GM19463 (cell line): Measurements from ENCODE around the gene UPF2.

Experiments
- ATAC-seq: cut with Tn5 transposase; IDR thresholded peaks from one replicate; pipeline ENCODE4 v1.9.1; 2021; ENCODE audit warnings: mild to moderate bottlenecking, moderate library complexity; ENCODE audit not compliant: unreplicated experiment

The UPF2 gene

DNA sequence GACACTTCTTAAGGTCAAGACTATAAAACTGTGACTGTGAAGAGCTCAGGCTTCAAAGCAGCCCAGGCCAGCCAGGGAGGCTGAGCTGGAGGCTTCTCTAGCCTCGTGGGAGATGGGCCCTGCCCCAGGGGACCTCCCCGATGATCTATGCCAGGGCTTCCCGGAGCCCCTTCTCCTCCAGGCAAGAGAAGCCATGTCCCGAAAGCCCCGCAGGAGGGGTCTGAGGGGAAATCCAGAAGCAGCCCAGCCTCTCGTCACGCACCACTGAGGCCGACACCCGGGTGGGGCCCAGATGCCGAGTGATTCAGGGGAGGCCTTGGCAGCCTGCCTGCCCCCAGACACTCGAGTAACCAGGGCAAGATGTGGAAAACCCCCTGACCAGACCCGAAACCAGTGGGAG lies 155.8 kb downstream of the UPF2 start:
- peak; percentile 79 for ATAC-seq

DNA sequence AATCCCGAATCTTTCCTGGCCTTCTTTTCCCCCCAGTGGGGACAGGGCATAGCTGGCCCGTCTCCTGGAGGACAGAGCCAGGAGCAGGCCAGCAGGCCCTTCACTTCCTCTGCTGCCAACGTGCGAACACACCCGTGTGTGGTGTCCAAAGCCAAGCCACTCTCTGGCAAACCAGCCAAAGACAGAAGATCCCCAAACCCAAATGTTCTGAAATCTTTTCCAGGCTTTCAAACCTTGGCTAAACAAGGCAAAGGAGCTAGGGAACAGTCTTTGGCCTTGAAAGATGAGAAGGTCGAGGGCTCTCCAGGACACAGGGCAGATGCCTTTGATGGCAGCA lies 156.5 kb downstream of the UPF2 start:
- ATAC-seq, result no peak

DNA sequence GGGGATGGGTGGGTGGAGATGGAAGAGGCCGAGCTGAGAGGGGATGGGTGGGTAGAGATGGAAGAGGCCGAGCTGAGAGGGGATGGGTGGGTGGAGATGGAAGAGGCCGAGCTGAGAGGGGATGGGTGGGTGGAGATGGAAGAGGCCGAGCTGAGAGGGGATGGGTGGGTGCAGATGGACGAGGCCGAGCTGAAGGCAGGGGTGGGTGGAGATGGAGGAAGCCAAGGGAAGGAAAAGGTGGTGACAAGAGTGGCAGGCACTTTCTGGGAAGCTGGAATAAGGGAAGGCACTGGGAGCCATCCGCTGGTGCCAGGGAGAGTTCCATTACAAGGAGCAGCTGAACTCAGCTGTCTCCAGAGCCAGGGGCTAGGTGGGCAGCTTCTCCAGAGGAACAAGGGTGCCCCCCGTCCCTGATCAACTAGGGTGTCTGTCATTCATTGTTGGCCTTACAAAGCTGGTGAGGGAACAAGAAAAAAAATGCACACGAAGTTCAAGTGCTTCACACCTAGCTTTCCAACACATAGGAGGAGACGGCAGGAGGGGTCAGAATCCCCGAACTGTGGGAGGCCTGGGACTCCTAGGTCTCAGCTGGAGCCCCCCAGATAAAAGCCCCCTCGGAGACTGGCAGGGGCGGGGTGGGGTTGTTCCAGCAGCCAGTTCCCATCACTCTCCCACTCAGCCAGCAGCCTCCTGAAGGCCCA lies 157.0 kb downstream of the UPF2 start:
- ATAC-seq, result no peak

- ATAC-seq, result no peak
Measured at GRCh38 chr10:11884706-11885423, 157.7 kb downstream of the UPF2 start.

DNA sequence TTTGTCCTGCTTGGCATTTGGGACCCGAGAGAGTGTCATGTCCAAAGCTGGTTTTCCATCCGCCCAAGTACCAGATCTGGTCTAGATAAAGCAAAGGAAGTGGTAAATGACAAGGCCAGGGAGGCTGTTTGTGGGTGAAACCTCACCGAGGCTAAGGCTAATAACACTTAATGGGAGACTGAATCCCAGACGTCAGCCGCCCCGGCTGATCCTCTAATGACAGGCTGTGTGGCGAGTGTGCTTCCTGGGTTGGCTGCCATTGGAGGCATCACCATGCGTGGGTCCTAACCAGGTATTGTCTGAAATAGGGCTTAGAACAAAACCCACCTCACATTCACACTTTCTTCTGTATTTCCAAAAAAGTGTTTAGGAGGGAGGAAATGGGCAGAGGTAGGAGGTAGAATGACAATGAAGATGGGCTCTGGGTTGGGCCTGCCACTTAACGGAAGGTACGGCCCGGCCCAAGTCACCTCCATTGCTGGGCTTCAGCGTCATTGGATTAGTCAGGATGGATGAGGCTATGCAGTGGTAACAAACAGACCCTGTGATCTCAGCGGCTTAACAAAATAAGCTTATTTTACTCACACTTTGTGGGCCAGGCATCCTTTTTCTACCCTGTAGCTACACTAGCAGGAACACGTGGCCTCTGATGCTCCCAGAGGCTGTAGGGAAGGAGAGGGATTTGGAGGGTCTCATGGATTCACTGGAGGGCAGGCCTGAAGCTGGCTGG lies 159.8 kb downstream of the UPF2 start:
- ATAC-seq, result no peak

DNA sequence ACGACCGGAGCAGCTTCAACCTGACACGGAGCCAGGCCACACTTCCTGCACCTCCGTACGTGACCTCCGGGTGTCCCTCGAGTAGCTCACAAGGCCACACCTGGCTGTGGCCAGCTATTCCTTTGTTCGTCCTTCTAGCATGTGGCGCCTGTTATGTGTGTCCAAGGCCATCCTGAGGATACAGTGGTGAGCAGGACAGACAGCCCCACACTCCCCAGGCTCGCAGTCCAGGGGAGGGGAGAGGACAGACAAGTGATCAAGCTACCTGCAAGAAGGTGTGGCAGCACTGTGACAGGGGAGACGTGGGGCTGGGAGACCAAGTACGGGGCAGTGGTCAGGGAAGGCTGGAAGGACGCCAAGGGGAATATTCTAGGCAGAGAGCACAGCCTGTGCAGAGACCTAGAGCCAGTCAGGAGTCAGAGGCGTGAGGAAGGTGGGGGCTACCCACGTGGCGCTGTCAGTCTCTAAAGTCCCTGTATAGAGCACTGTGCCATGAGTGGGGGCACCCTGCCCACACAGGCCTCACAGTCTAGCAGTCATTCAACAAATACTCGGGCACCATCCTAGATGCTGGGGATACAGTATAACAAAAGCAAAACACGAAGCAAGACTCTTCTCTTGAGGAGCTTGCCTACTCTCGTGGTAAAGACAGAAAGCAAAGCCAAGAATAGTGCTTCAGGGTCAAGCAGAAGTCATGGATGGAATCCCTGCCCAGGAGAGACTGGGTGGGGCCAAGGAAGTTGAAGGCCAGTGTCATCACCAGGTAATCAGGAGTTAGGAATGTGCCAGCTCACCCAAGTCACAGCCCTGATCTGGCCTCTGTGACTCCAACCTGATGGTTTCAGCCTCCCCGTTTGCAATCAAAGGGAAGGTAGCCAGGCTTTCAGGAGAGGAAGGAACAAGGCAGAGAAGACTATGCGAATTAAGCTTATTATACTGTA lies 160.9 kb downstream of the UPF2 start:
- no peak for ATAC-seq

GRCh38 chr10:11881030-11881476 lies 161.6 kb downstream of the UPF2 start:
- no peak for ATAC-seq

DNA sequence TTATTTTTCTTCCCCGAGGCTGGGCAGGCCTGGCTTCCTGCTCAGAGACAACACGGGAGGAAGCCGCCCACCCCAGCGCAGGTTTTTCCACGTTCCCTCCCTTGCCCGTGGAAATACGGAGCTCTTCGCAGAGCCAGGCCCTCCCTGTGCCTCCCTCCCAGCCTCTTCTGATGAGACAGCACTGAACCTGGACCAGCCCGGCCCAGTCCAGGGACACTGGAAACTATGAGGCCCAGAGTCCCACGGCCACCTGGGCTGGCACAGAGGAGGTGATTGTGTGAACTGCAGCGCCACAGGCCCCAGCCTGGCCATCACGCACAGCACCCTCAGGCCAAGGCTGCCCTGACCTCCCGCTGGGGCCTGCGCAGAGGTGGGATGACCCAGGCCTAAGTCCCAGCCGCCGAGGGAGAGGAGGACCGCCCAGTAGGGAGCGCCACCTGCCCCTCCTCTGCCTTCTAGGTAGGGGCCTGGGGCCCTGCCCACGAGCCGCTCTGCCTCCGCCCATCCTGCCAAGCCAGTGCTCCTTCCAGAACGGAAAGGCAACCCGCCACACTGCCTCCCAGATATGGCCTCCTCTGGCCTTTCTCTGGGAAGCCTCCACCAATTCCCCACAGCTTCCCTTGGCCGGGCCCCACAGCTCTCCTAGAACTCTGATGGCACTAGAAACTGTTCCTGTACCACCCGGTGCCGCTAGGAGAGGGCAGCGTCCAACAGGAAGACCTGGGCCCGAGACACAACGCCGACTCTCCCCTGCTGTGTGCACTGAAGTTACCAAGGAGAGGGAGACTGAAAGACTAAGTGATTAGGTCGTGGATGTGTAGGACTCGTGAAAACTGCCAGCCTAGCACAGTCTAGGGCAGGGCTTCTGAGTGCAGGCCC lies 162.2 kb downstream of the UPF2 start:
- no peak for ATAC-seq

- no peak for ATAC-seq
Measured at GRCh38 chr10:11879387-11880094, 163.1 kb downstream of the UPF2 start.

GRCh38 chr10:11878776-11879175 lies 163.8 kb downstream of the UPF2 start:
- no peak for ATAC-seq

- no peak for ATAC-seq
Measured at GRCh38 chr10:11877591-11877905, 165.1 kb downstream of the UPF2 start.

- ATAC-seq, result no peak
Measured at GRCh38 chr10:11876805-11877590, 165.6 kb downstream of the UPF2 start.

DNA sequence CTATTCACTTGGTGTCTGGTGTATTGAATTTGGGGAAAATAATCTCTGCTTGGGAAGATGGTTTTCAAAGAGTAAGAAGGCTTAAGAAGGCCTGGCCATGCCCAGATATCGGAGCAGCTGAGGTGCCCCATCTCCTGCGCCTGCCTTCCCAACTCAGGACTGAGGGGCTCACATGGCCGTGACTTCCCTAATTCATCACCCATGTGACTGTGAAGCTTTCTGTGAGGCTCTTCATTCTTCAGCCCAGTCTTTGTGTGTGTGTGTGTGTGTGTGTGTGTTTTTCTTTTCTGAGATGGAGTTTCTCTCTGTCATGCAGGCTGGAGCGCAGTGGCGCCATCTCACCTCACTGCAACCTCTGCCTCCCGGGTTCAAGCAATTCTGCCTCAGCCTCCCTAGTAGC lies 166.3 kb downstream of the UPF2 start:
- no peak for ATAC-seq

GRCh38 chr10:11875494-11876281 lies 166.9 kb downstream of the UPF2 start:
- no peak for ATAC-seq

GRCh38 chr10:11874568-11875493 lies 167.8 kb downstream of the UPF2 start:
- no peak for ATAC-seq

GRCh38 chr10:11871466-11871865 lies 171.1 kb downstream of the UPF2 start:
- no peak for ATAC-seq

GRCh38 chr10:11870900-11871400 lies 171.7 kb downstream of the UPF2 start:
- no peak for ATAC-seq
